HL-60 (cell line): ENCODE results near the gene CEACAM8.
"Not testable (repeated sequence)": the region's sequence is repeated elsewhere in the genome, so short reads cannot be mapped to it uniquely, and the experiment has no call there.

Experiments used
- DNase-seq, 2 experiments: peaks; one replicate each; pipeline ENCODE4 v3.0.0-alpha.2; 2010 to 2020; ENCODE audit warnings: low read depth in 1 of 2, low spot score in 1 of 2
- H3K27ac ChIP-seq: fragments of 250-450 bp; sonication (Bioruptor Pico); replicated peaks from 2 replicates; pipeline ENCODE4 v1.5.1; 2020; ENCODE audit warnings: mild to moderate bottlenecking, moderate library complexity
- H3K27me3 ChIP-seq: fragments of 250-450 bp; sonication (Bioruptor Pico); 2 replicates; pipeline ENCODE4 v1.5.1; 2021; ENCODE audit warnings: mild to moderate bottlenecking, moderate library complexity; ENCODE audit not compliant: insufficient read depth, poor library complexity, severe bottlenecking
- H3K4me3 ChIP-seq: replicated peaks from 2 replicates; pipeline ENCODE4 v1.5.1; 2011; ENCODE audit warnings: mild to moderate bottlenecking, control low read depth, low read length; ENCODE audit not compliant: insufficient read depth
- GABPA ChIP-seq: IDR thresholded peaks from 2 replicates; pipeline ENCODE4 v1.6.1; 2012; ENCODE audit warnings: low read depth
- POLR2AphosphoS5 ChIP-seq: IDR thresholded peaks from 2 replicates; pipeline ENCODE4 v1.6.1; 2012; ENCODE audit warnings: low read depth
- SPI1 ChIP-seq: IDR thresholded peaks from 2 replicates; pipeline ENCODE4 v1.6.1; 2012; ENCODE audit warnings: low read depth, mild to moderate bottlenecking, borderline replicate concordance
- long read RNA-seq: library from polyadenylated mRNA; unstranded; transcript quantifications from one replicate; pipeline ENCODE4 v2.0.0, GENCODE V29; 2020
- TF ChIP-seq, protein P1 (sequence below): IDR thresholded peaks from one replicate; pipeline ENCODE4 v1.5.1; 2011; ENCODE audit warnings: low read length, control low read depth, inconsistent platforms; ENCODE audit not compliant: insufficient read depth
- TF ChIP-seq, protein P2 (sequence below): IDR thresholded peaks from 2 replicates; pipeline ENCODE4 v1.6.1; 2012; ENCODE audit warnings: low read depth; ENCODE audit not compliant: insufficient replicate concordance

The CEACAM8 gene
- long read RNA-seq, result 0 reads

GRCh38 chr19:42594617-42595489 is at the start of gene CEACAM8:
Gene CEACAM8, minus strand, starts transcription at chr19:42594924. Its CDS starts 96 bp downstream, at chr19:42594828.
- TF ChIP-seq POLR2AphosphoS5 (no peak), SPI1 (no peak), GABPA (no peak)
- TF ChIP-seq, protein P1, sequence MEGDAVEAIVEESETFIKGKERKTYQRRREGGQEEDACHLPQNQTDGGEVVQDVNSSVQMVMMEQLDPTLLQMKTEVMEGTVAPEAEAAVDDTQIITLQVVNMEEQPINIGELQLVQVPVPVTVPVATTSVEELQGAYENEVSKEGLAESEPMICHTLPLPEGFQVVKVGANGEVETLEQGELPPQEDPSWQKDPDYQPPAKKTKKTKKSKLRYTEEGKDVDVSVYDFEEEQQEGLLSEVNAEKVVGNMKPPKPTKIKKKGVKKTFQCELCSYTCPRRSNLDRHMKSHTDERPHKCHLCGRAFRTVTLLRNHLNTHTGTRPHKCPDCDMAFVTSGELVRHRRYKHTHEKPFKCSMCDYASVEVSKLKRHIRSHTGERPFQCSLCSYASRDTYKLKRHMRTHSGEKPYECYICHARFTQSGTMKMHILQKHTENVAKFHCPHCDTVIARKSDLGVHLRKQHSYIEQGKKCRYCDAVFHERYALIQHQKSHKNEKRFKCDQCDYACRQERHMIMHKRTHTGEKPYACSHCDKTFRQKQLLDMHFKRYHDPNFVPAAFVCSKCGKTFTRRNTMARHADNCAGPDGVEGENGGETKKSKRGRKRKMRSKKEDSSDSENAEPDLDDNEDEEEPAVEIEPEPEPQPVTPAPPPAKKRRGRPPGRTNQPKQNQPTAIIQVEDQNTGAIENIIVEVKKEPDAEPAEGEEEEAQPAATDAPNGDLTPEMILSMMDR, result no peak
- TF ChIP-seq, protein P2, sequence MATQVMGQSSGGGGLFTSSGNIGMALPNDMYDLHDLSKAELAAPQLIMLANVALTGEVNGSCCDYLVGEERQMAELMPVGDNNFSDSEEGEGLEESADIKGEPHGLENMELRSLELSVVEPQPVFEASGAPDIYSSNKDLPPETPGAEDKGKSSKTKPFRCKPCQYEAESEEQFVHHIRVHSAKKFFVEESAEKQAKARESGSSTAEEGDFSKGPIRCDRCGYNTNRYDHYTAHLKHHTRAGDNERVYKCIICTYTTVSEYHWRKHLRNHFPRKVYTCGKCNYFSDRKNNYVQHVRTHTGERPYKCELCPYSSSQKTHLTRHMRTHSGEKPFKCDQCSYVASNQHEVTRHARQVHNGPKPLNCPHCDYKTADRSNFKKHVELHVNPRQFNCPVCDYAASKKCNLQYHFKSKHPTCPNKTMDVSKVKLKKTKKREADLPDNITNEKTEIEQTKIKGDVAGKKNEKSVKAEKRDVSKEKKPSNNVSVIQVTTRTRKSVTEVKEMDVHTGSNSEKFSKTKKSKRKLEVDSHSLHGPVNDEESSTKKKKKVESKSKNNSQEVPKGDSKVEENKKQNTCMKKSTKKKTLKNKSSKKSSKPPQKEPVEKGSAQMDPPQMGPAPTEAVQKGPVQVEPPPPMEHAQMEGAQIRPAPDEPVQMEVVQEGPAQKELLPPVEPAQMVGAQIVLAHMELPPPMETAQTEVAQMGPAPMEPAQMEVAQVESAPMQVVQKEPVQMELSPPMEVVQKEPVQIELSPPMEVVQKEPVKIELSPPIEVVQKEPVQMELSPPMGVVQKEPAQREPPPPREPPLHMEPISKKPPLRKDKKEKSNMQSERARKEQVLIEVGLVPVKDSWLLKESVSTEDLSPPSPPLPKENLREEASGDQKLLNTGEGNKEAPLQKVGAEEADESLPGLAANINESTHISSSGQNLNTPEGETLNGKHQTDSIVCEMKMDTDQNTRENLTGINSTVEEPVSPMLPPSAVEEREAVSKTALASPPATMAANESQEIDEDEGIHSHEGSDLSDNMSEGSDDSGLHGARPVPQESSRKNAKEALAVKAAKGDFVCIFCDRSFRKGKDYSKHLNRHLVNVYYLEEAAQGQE, result no peak
- H3K27ac ChIP-seq, result peak within 1 kb of the TSS; percentile 67
- no peak within 1 kb of the TSS for H3K4me3 ChIP-seq
- H3K27me3 ChIP-seq, result no peaks in the 10 kb centered on the region
- DNase-seq, result peak in 1 of 2 experiments; percentile 59

DNA sequence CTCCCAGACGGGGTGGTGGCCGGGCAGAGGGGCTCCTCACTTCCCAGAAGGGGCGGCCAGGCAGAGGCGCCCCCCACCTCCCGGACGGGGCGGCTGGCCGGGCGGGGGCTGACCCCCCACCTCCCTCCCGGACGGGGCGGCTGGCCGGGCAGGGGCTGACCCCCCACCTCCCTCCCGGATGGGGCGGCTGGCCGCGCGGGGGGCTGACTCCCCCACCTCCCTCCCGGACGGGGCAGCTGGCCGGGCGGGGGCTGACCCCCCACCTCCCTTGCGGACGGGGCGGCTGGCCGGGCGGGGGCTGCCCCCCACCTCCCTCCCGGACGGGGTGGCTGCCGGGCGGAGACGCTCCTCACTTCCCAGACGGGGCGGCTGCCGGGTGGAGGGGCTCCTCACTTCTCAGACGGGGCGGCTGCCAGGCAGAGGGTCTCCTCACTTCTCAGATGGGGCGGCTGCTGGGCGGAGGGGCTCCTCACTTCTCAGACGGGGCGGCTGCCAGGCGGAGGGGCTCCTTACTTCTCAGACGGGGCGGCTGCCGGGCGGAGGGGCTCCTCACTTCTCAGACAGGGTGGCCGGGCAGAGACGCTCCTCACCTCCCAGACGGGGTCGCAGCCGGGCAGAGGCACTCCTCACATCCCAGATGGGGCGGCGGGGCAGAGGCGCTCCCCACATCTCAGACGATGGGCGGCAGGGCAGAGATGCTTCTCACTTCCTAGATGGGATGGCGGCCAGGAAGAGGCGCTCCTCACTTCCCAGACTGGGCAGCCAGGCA is 44.8 kb upstream of the CEACAM8 start:
- not testable (repeated sequence) for DNase-seq, H3K27ac ChIP-seq, H3K4me3 ChIP-seq, H3K27me3 ChIP-seq

- no peak overlapping the region for H3K4me3 ChIP-seq
- no peak for DNase-seq
- TF ChIP-seq GABPA (no peak), POLR2AphosphoS5 (no peak), SPI1 (no peak)
- TF ChIP-seq, protein P1, result no peak
- TF ChIP-seq, protein P2, result no peak
- H3K27me3 ChIP-seq, result no peaks in the 10 kb centered on the region
- no peak overlapping the region for H3K27ac ChIP-seq
Observed at GRCh38 chr19:42635233-42635539, 40.5 kb upstream of the CEACAM8 start.

GRCh38 chr19:42634409-42635232 is 39.9 kb upstream of the CEACAM8 start:
- Histone ChIP-seq H3K27ac (no peak overlapping the region), H3K27me3 (no peaks in the 10 kb centered on the region), H3K4me3 (no peak overlapping the region)
- DNase-seq, result peak; percentile 3 to 42
- TF ChIP-seq, protein P1, result peak; percentile 71
- no peak for TF ChIP-seq POLR2AphosphoS5
